Colonic mucosa (tissue), 4 donors: ENCODE measurements around the gene COMMD9. TPM values are rescaled to one million over a fixed set of nuclear protein-coding genes. Genes with fewer than 3 reads are reported as not detected.

Experiments used
- DNase-seq: peaks from one replicate; pipeline ENCODE4 v3.0.0-alpha.2; 2020
- H3K27ac ChIP-seq: fragments of 200-600 bp; one replicate; pipeline ENCODE4 v1.8.0; 2021
- H3K27me3 ChIP-seq: fragments of 200-600 bp; one replicate; pipeline ENCODE4 v1.8.0; 2021
- H3K36me3 ChIP-seq: fragments of 200-600 bp; one replicate; pipeline ENCODE4 v1.8.0; 2021
- H3K4me1 ChIP-seq: fragments of 200-600 bp; one replicate; pipeline ENCODE4 v1.8.0; 2021; ENCODE audit warnings: mild to moderate bottlenecking
- H3K4me3 ChIP-seq: fragments of 200-600 bp; one replicate; pipeline ENCODE4 v1.8.0; 2021
- H3K9ac ChIP-seq, 2 donors: one replicate each; pipeline ENCODE4 v1.7.0; 2013; ENCODE audit warnings: control low read depth in 2 of 2, low read depth in 2 of 2, low read length in 2 of 2
- H3K9me3 ChIP-seq: fragments of 200-600 bp; one replicate; pipeline ENCODE4 v1.8.0; 2021
- CTCF ChIP-seq: fragments of 200-600 bp; IDR thresholded peaks from one replicate; pipeline ENCODE4 v1.8.0; 2022; ENCODE audit warnings: antibody characterized with exemption, mild to moderate bottlenecking
- intact Hi-C: fragments of 100-400 bp; cut with DNase I; formaldehyde crosslinking; loops from one replicate; pipeline ENCODE4 v1.14.1; 2022
- total RNA-seq, 2 donors: library from RNA; stranded (reverse); fragmentation: NEBNext Ultra II Directional in 1 of 2; extraction: Animal tissue kit (Norgen Biotek cat#: 25700) in 1 of 2; gene quantifications; one replicate each; pipeline ENCODE4 v1.2.1, GENCODE V29; 2021
- donor health status: healthy.
- donor health status: DM: no; HTN: no; CAD: no.
- donor health status: DM: no; HTN: no; CAD: no.

The COMMD9 gene
- total RNA-seq, 2 donors from 2014 or later = 40.6 to 55.9 TPM

- Histone ChIP-seq H3K4me3 (no peak overlapping the region), H3K9ac (no peak overlapping the region), H3K27me3 (no peaks in the 10 kb centered on the region), H3K36me3 (no peaks in the 10 kb centered on the region), H3K4me1 (no peaks in the 10 kb centered on the region), H3K9me3 (no peaks in the 10 kb centered on the region), H3K27ac (no peak overlapping the region)
- intact Hi-C loops = no loop called here
- no peak for DNase-seq
- no peak for TF ChIP-seq CTCF
Observed at GRCh38 chr11:36230779-36231699, 58.2 kb downstream of the COMMD9 start.

GRCh38 chr11:36229091-36229705 lies 60.0 kb downstream of the COMMD9 start:
- Histone ChIP-seq H3K9me3 (no peaks in the 10 kb centered on the region), H3K36me3 (no peaks in the 10 kb centered on the region), H3K4me1 (no peaks in the 10 kb centered on the region), H3K27ac (no peak overlapping the region), H3K9ac (no peak overlapping the region), H3K27me3 (no peaks in the 10 kb centered on the region), H3K4me3 (no peak overlapping the region)
- DNase-seq = no peak
- TF ChIP-seq CTCF = no peak
- intact Hi-C loops = no loop called here

- Histone ChIP-seq H3K27ac (no peak overlapping the region), H3K36me3 (no peaks in the 10 kb centered on the region), H3K9me3 (no peaks in the 10 kb centered on the region), H3K4me1 (no peaks in the 10 kb centered on the region), H3K27me3 (no peaks in the 10 kb centered on the region), H3K9ac (no peak overlapping the region), H3K4me3 (no peak overlapping the region)
- no peak for TF ChIP-seq CTCF
- no peak for DNase-seq
- intact Hi-C loops = no loop called here
Observed at GRCh38 chr11:36228689-36229088, 60.5 kb downstream of the COMMD9 start.

- no peak overlapping the region for H3K27ac ChIP-seq
- H3K9me3 ChIP-seq = no peaks in the 10 kb centered on the region
- intact Hi-C loops = no loop called here
- no peak for DNase-seq
- no peaks in the 10 kb centered on the region for H3K36me3 ChIP-seq
- TF ChIP-seq CTCF = no peak
- H3K9ac ChIP-seq = no peak overlapping the region
- no peaks in the 10 kb centered on the region for H3K4me1 ChIP-seq
- H3K27me3 ChIP-seq = no peaks in the 10 kb centered on the region
- H3K4me3 ChIP-seq = no peak overlapping the region
Observed at GRCh38 chr11:36227044-36227443, 62.2 kb downstream of the COMMD9 start.

GRCh38 chr11:36224209-36224882 lies 64.9 kb downstream of the COMMD9 start:
- no peaks in the 10 kb centered on the region for H3K27me3 ChIP-seq
- no peaks in the 10 kb centered on the region for H3K36me3 ChIP-seq
- H3K27ac ChIP-seq = no peak overlapping the region
- TF ChIP-seq CTCF = no peak
- no peak overlapping the region for H3K4me3 ChIP-seq
- no peaks in the 10 kb centered on the region for H3K4me1 ChIP-seq
- intact Hi-C loops = no loop called here
- H3K9me3 ChIP-seq = no peaks in the 10 kb centered on the region
- H3K9ac ChIP-seq = no peak overlapping the region
- no peak for DNase-seq
